Common myeloid progenitor, CD34-positive (primary cell): ENCODE results near the gene RPUSD4.

Source experiments
- CTCF ChIA-PET: fragments of 350-600 bp; sonication (Branson Sonifier 250); formaldehyde crosslinking; loops from one replicate; lab custom pipeline; 2021; ENCODE audit warnings: antibody characterized with exemption; lab: Charles Lee
- POLR2A ChIA-PET: fragments of 350-600 bp; sonication (Branson Sonifier 250); formaldehyde crosslinking; loops from one replicate; lab custom pipeline; 2021; ENCODE audit warnings: antibody characterized with exemption; lab: Charles Lee
- DNase-seq, 3 donors: peaks; one replicate each; pipeline versions ENCODE4 v3.0.0 to v3.0.0-alpha.2; 2013
- H3K27ac ChIP-seq, 2 experiments: 1 replicate in 1 of 2; 2 replicates in 1 of 2; pipeline ENCODE4 v1.7.0; 2013; ENCODE audit warnings: inconsistent platforms in 2 of 2, low read length in 2 of 2, mild to moderate bottlenecking in 2 of 2, low read depth in 1 of 2, moderate library complexity in 1 of 2; ENCODE audit not compliant: severe bottlenecking in 2 of 2, insufficient read depth in 1 of 2, poor library complexity in 1 of 2
- H3K27me3 ChIP-seq, 5 experiments: replicated peaks in 2 of 5; 1 replicate in 3 of 5; 2 replicates in 2 of 5; pipeline versions ENCODE4 v1.6.1 to v1.7.0; 2013; ENCODE audit warnings: low read length in 4 of 5, mild to moderate bottlenecking in 2 of 5, moderate library complexity in 2 of 5, inconsistent platforms in 1 of 5; ENCODE audit not compliant: insufficient read depth in 5 of 5, control insufficient read depth in 4 of 5
- H3K36me3 ChIP-seq, 4 experiments: 1 replicate in 2 of 4; 2 replicates in 2 of 4; pipeline versions ENCODE4 v1.6.1 to v1.7.0; 2013; ENCODE audit warnings: low read length in 3 of 4, control low read depth in 1 of 4, mild to moderate bottlenecking in 1 of 4; ENCODE audit not compliant: control insufficient read depth in 4 of 4, insufficient read depth in 4 of 4
- H3K4me1 ChIP-seq, 4 experiments: 1 replicate in 3 of 4; 2 replicates in 1 of 4; pipeline versions ENCODE4 v1.6.1 to v1.7.1; 2013; ENCODE audit warnings: low read length in 3 of 4, mild to moderate bottlenecking in 3 of 4, control low read depth in 1 of 4, inconsistent platforms in 1 of 4, moderate library complexity in 1 of 4; ENCODE audit not compliant: control insufficient read depth in 4 of 4, insufficient read depth in 4 of 4; ENCODE audit errors: control extremely low read depth in 1 of 4
- H3K4me3 ChIP-seq, 7 experiments: 1 replicate in 4 of 7; 2 replicates in 3 of 7; pipeline versions ENCODE4 v1.5.1 to v1.7.0; 2013; ENCODE audit warnings: mild to moderate bottlenecking in 7 of 7, low read length in 6 of 7, moderate library complexity in 6 of 7, inconsistent platforms in 2 of 7, low read depth in 2 of 7, control low read depth in 1 of 7; ENCODE audit not compliant: insufficient read depth in 4 of 7, control insufficient read depth in 1 of 7; ENCODE audit errors: extremely low read depth in 1 of 7
- H3K9me3 ChIP-seq, 5 experiments: 1 replicate in 4 of 5; 2 replicates in 1 of 5; pipeline versions ENCODE4 v1.6.1 to v1.7.1; 2013; ENCODE audit warnings: low read length in 4 of 5, mild to moderate bottlenecking in 2 of 5, inconsistent platforms in 1 of 5, low read depth in 1 of 5, moderate library complexity in 1 of 5; ENCODE audit not compliant: control insufficient read depth in 4 of 5, insufficient read depth in 2 of 5; ENCODE audit errors: control extremely low read depth in 1 of 5
- WGBS: methylation state at CpG from one replicate; pipeline ENCODE4 v1.1.5; 2013; ENCODE audit not compliant: insufficient coverage; 5-methylcytosine and 5-hydroxymethylcytosine counted together

Gene RPUSD4

GRCh38 chr11:126159719-126160344, 51.6 kb downstream of the RPUSD4 start:
- Histone ChIP-seq H3K27me3 (no peaks in the 10 kb centered on the region), H3K9me3 (no peaks in the 10 kb centered on the region), H3K4me1 (peaks cover 0 to 14% (median 1%) of the 10 kb centered on the region in 4 experiments), H3K36me3 (no peaks in the 10 kb centered on the region), H3K27ac (no peak overlapping the region), H3K4me3 (no peak overlapping the region)
- ChIA-PET CTCF (no interaction called here), POLR2A (no interaction called here)
- 96% methylated on average over 8 of the region's 19 CpGs for WGBS
- no peak for DNase-seq

GRCh38 chr11:126158054-126158791, 53.2 kb downstream of the RPUSD4 start:
- no peak for DNase-seq
- ChIA-PET CTCF (no interaction called here), POLR2A (no interaction called here)
- H3K36me3 ChIP-seq, result no peaks in the 10 kb centered on the region
- no peaks in the 10 kb centered on the region for H3K27me3 ChIP-seq
- peaks cover 0 to 9% (median 1%) of the 10 kb centered on the region in 4 experiments for H3K4me1 ChIP-seq
- H3K27ac ChIP-seq, result no peak overlapping the region
- WGBS, result 96% methylated on average over 4 of the region's 8 CpGs
- no peaks in the 10 kb centered on the region for H3K9me3 ChIP-seq
- no peak overlapping the region for H3K4me3 ChIP-seq

DNA sequence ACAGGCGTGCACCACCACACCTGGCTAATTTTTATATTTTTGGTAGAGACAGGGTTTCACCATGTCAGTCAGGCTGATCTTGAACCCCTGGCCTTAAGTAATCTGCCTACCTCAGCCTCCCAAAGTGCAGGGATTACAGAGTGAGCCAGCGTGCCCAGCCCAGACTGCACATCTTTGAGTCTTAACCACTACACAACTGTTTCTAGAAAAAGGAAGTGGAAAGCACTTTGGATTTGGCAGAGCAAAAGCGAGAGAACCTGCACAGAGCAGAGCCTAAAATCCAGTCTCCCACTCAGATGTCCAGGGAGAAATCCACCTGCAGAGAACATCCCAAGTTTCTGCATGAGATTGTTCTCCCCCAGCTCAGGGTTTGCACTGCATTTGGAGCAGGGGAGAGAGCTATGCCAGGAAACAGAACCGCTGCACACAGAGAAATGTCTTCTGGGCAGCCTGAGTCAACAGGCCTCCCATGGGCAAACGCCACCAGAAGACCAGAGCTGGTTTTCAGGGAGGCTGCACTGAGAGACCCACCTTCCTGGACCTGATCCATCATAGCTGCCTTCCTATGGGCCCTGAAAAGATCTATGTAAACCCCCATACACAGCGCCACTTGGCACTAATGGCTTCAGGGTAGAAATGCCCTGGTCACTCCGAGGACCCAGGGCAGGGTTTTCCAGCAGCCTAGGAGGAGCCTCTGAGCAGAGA, 54.0 kb downstream of the RPUSD4 start:
- H3K36me3 ChIP-seq, result no peaks in the 10 kb centered on the region
- H3K4me3 ChIP-seq, result no peak overlapping the region
- ChIA-PET POLR2A (no interaction called here), CTCF (no interaction called here)
- no peaks in the 10 kb centered on the region for H3K27me3 ChIP-seq
- peaks cover 0 to 9% (median 1%) of the 10 kb centered on the region in 4 experiments for H3K4me1 ChIP-seq
- no peak for DNase-seq
- no peak overlapping the region for H3K27ac ChIP-seq
- WGBS, result 71% methylated on average over 5 of the region's 7 CpGs
- H3K9me3 ChIP-seq, result no peaks in the 10 kb centered on the region

DNA sequence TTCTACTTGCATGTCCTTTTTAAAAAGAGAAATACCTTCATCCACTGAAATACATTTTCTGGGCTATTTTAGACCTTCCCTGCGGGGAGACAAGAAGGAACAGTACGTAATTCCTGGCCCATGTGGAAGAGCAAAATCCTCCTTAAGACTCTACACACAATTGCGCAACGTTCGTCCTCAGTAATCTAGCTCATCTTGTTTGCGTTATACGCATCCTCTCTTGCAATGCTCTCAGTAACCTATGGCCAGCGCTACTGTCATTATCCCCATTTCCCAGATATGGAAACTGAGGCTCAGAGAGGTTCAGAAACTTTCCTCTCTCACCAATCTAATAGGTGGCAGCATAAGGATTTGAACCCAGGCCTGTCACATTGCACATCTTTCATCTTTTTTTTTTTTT, 54.6 kb downstream of the RPUSD4 start:
- WGBS, result 85% methylated on average over 6 of the region's 8 CpGs
- H3K27ac ChIP-seq, result no peak overlapping the region
- POLR2A ChIA-PET, result no interaction called here
- H3K4me1 ChIP-seq, result peaks cover 0 to 9% (median 1%) of the 10 kb centered on the region in 4 experiments
- H3K36me3 ChIP-seq, result no peaks in the 10 kb centered on the region
- peaks cover 0 to 3% (median 0%) of the 10 kb centered on the region in 5 experiments for H3K9me3 ChIP-seq
- no peak overlapping the region for H3K4me3 ChIP-seq
- no peak for DNase-seq
- CTCF ChIA-PET, result no interaction called here
- no peaks in the 10 kb centered on the region for H3K27me3 ChIP-seq

DNA sequence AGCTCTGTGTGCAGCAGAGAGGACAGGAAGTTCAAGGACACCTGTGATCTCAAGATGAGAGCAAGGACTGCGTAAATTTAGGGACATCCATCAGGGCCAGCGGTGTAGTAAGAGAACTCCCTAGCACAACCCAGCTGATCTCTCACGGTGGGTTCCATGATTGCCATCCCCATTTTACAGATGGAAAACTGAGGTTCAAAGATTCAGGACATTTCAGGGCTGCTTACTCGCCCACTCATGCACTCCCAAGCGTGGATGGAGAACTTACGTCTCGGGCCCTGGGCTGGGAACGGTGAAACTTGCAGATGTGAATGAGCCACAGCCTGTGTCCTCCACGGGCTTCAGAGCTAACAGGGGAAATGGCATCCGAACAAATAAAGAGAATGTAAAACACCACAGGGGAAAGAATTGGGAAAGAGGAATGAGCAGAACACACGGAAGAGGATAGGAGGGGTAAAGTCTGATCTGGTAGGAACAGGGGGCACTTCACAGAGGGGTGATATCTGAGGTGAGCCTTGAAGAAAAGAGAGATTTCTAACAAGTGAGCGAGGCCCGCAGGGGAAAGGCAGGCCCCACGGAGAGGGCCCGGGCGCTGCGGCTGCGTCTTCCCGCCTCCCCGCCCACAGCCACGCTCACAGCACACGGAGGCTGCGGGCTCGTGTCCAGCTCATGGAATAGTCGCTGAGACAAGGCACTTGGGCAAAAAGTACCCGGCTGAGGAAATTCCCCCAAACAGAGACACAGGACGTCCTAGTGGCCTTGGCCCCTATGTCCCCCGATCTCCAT, 55.9 kb downstream of the RPUSD4 start:
- Histone ChIP-seq H3K9me3 (peaks cover 0 to 4% (median 0%) of the 10 kb centered on the region in 5 experiments), H3K36me3 (no peaks in the 10 kb centered on the region), H3K4me1 (peaks cover 0 to 18% (median 3%) of the 10 kb centered on the region in 4 experiments), H3K4me3 (no peak overlapping the region), H3K27me3 (no peaks in the 10 kb centered on the region), H3K27ac (no peak overlapping the region)
- ChIA-PET POLR2A (no interaction called here), CTCF (interaction anchor here (1.5 kb wide), 1 partner anchor 17 kb away, joined by 4 read pairs; no protein-coding TSS in a partner anchor)
- 94% methylated on average over 28 of the region's 28 CpGs for WGBS
- DNase-seq, result no peak

DNA sequence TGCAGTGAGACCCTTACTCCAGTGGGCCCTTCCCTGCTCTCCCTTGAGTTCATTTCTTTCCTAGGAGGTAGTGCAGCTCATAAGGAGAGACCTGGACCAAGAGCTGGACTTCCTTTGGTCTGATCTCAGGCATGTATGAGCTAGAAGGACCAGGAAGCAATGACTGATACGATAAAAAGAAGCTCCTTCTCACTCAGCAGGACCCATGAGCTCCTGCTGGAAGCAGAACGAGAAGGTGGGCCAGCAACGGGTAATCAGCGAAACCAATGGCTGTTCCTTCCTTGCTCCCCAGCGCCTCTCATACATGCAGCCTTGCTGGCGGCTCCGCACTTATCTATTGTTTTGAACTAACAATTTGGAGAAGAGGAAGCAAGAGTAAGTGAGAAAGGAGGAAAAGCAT, 56.8 kb downstream of the RPUSD4 start:
- no peak overlapping the region for H3K4me3 ChIP-seq
- ChIA-PET CTCF (interaction anchor here (1.2 to 1.5 kb wide), 2 partner anchors 14 to 16 kb away, joined by 3 to 4 read pairs; no protein-coding TSS in a partner anchor), POLR2A (no interaction called here)
- peaks cover 0 to 4% (median 0%) of the 10 kb centered on the region in 5 experiments for H3K9me3 ChIP-seq
- WGBS, result 72% methylated on average over 4 of the region's 7 CpGs
- peaks cover 0 to 27% (median 13%) of the 10 kb centered on the region in 4 experiments for H3K4me1 ChIP-seq
- no peak overlapping the region for H3K27ac ChIP-seq
- DNase-seq, result no peak
- no peaks in the 10 kb centered on the region for H3K27me3 ChIP-seq
- no peaks in the 10 kb centered on the region for H3K36me3 ChIP-seq
